C4-2B (cell line): ENCODE data around the gene AQP4.

Source experiments
- ZFX ChIP-seq: fragments of 450-650 bp; IDR thresholded peaks from 2 replicates; pipeline ENCODE4 v1.6.1; 2017
- TF ChIP-seq, protein P1 (sequence below): fragments of 450-650 bp; conservative IDR thresholded peaks from 2 replicates; pipeline ENCODE4 v1.5.1; 2017; ENCODE audit warnings: mild to moderate bottlenecking

DNA sequence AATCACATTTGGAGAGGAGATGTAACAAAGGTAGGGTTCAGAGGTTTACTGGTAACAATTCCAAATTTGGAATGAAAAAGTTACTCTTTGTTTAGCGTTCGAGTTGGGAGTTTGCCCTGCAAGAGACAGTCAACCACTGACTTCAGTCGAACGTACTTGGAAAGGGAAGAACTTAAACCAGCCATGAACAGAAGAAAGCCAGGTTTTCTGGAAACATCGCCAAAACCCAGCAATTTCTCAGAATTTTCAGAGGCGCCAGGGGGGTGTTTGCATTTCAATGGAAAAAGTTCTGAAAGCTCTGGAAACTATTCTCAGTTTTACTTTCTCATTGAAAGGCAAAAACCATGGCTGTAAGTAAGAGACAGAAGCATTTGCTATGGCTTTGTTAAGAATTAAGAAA, 28.5 kb upstream of the AQP4 start:
- TF ChIP-seq, protein P1, sequence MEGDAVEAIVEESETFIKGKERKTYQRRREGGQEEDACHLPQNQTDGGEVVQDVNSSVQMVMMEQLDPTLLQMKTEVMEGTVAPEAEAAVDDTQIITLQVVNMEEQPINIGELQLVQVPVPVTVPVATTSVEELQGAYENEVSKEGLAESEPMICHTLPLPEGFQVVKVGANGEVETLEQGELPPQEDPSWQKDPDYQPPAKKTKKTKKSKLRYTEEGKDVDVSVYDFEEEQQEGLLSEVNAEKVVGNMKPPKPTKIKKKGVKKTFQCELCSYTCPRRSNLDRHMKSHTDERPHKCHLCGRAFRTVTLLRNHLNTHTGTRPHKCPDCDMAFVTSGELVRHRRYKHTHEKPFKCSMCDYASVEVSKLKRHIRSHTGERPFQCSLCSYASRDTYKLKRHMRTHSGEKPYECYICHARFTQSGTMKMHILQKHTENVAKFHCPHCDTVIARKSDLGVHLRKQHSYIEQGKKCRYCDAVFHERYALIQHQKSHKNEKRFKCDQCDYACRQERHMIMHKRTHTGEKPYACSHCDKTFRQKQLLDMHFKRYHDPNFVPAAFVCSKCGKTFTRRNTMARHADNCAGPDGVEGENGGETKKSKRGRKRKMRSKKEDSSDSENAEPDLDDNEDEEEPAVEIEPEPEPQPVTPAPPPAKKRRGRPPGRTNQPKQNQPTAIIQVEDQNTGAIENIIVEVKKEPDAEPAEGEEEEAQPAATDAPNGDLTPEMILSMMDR = no peak
- TF ChIP-seq ZFX = no peak
